Hepatocyte (in vitro differentiated cells): Measurements from ENCODE around the gene KAZALD1. TPM values are rescaled to one million over a fixed set of nuclear protein-coding genes. Genes with fewer than 3 reads are reported as not detected.

Source experiments
- DNase-seq: peaks from one replicate; pipeline ENCODE4 v3.0.0-alpha.2; 2016; ENCODE audit warnings: low spot score
- H2AFZ ChIP-seq: fragments of 200-600 bp; sonication (generic); 2 replicates; pipeline ENCODE4 v1.6.0; 2016; ENCODE audit warnings: antibody characterized with exemption, mild to moderate bottlenecking
- H3K27ac ChIP-seq: fragments of 200-600 bp; sonication (generic); 2 replicates; pipeline ENCODE4 v1.5.1; 2016; ENCODE audit warnings: mild to moderate bottlenecking
- H3K27me3 ChIP-seq: fragments of 200-600 bp; sonication (generic); 2 replicates; pipeline ENCODE4 v1.6.1; 2016
- H3K36me3 ChIP-seq: fragments of 200-600 bp; sonication (generic); replicated peaks from 2 replicates; pipeline ENCODE4 v1.5.1; 2016; ENCODE audit warnings: low read depth; ENCODE audit not compliant: insufficient read depth
- H3K4me1 ChIP-seq: fragments of 200-600 bp; sonication (generic); 2 replicates; pipeline ENCODE4 v1.5.1; 2016; ENCODE audit warnings: mild to moderate bottlenecking, moderate library complexity; ENCODE audit not compliant: insufficient read depth
- H3K4me2 ChIP-seq: fragments of 200-600 bp; sonication (generic); 2 replicates; pipeline ENCODE4 v1.6.0; 2016
- H3K4me3 ChIP-seq: fragments of 200-600 bp; sonication (generic); 2 replicates; pipeline ENCODE4 v1.5.1; 2016; ENCODE audit warnings: mild to moderate bottlenecking
- H3K79me2 ChIP-seq: fragments of 200-600 bp; sonication (generic); 2 replicates; pipeline ENCODE4 v1.6.0; 2017; ENCODE audit warnings: mild to moderate bottlenecking
- H3K9me2 ChIP-seq: fragments of 200-600 bp; sonication (generic); replicated peaks from 2 replicates; pipeline ENCODE4 v1.6.0; 2017; ENCODE audit warnings: mild to moderate bottlenecking; ENCODE audit not compliant: insufficient read depth
- H3K9me3 ChIP-seq: fragments of 200-600 bp; sonication (generic); 2 replicates; pipeline ENCODE4 v1.5.1; 2016; ENCODE audit warnings: low read depth, mild to moderate bottlenecking
- H4K20me1 ChIP-seq: fragments of 200-600 bp; sonication (generic); 2 replicates; pipeline ENCODE4 v1.6.0; 2016; ENCODE audit warnings: mild to moderate bottlenecking; ENCODE audit not compliant: insufficient read depth, poor library complexity, severe bottlenecking
- CTCF ChIP-seq: fragments of 200-600 bp; sonication (generic); IDR thresholded peaks from 2 replicates; pipeline ENCODE4 v1.5.1; 2016; ENCODE audit warnings: antibody characterized with exemption, mild to moderate bottlenecking; ENCODE audit not compliant: poor library complexity
- EZH2 ChIP-seq: fragments of 200-600 bp; sonication (generic); IDR thresholded peaks from 2 replicates; pipeline ENCODE4 v1.6.1; 2016; ENCODE audit warnings: antibody characterized with exemption, mild to moderate bottlenecking, borderline replicate concordance
- EZH2phosphoT487 ChIP-seq: fragments of 200-600 bp; sonication (generic); IDR thresholded peaks from one replicate; pipeline ENCODE4 v1.6.1; 2018; ENCODE audit warnings: antibody characterized with exemption, mild to moderate bottlenecking, low read depth, moderate library complexity; ENCODE audit not compliant: unreplicated experiment, severe bottlenecking
- WGBS: methylation state at CpG from one replicate; pipeline ENCODE4 v1.1.6; 2016; ENCODE audit warnings: low lambda C conversion rate; ENCODE audit errors: missing lambda C conversion rate; 5-methylcytosine and 5-hydroxymethylcytosine counted together
- polyA plus RNA-seq: library from polyadenylated mRNA; unstranded; fragments of >200 nt; fragmentation: Nextera tagmentation; extraction: Ambion mirVana; gene quantifications from 2 replicates; pipeline ENCODE4 v1.2.1, GENCODE V29; 2016
- total RNA-seq: library from RNA; depleted of rRNA; stranded (reverse); fragments of >200 nt; gene quantifications from 2 replicates; pipeline ENCODE4 v1.2.3, GENCODE V29; 2014

Gene KAZALD1, protein sequence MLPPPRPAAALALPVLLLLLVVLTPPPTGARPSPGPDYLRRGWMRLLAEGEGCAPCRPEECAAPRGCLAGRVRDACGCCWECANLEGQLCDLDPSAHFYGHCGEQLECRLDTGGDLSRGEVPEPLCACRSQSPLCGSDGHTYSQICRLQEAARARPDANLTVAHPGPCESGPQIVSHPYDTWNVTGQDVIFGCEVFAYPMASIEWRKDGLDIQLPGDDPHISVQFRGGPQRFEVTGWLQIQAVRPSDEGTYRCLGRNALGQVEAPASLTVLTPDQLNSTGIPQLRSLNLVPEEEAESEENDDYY
- 31.9 and 34.8 TPM in 2 replicates for total RNA-seq
- polyA plus RNA-seq = 18.2 and 19.5 TPM in 2 replicates

DNA sequence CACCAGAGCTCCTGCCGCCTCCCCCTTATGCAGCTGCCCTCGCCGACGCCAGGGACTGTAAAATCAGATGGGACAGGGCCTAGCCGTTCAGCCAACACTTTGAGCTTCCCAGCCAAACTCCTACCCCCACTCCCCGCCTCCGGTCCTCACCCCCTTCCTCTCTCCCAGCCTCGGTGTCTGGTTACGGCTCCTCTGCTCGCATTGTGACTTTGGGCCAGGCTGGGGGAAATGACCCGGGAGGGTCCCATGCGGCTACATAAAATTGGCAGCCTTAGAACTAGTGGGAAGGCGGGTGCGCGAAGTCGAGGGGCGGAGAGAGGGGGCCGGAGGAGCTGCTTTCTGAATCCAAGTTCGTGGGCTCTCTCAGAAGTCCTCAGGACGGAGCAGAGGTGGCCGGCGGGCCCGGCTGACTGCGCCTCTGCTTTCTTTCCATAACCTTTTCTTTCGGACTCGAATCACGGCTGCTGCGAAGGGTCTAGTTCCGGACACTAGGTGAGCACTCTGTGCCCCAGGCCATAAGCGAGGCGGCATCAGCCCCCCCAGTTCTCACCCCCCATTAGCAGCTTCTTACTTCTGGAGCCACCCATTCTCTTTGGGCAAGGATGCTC lies at the start of gene KAZALD1:
Gene KAZALD1 (plus strand): TSS at position 366 of the 608 bp plus-strand sequence. CDS start 604 bp downstream, outside the sequence.
- no peaks in the 10 kb centered on the region for H3K27me3 ChIP-seq
- peaks cover 19% of the 10 kb centered on the region for H3K79me2 ChIP-seq
- TF ChIP-seq EZH2phosphoT487 (no peak), CTCF (no peak), EZH2 (no peak)
- H3K9me2 ChIP-seq = no peaks in the 10 kb centered on the region
- no peaks in the 10 kb centered on the region for H3K36me3 ChIP-seq
- H3K9me3 ChIP-seq = no peaks in the 10 kb centered on the region
- H3K27ac ChIP-seq = peak within 1 kb of the TSS; percentile 98
- no peaks in the 10 kb centered on the region for H4K20me1 ChIP-seq
- peak; percentile 80 for DNase-seq
- H2AFZ ChIP-seq = peak within 1 kb of the TSS; percentile 84
- peak within 1 kb of the TSS; percentile 80 for H3K4me3 ChIP-seq
- WGBS = 16% methylated on average over 27 of the region's 31 CpGs
- peak within 1 kb of the TSS; percentile 90 for H3K4me2 ChIP-seq
- H3K4me1 ChIP-seq = peaks cover 31% of the 10 kb centered on the region

DNA sequence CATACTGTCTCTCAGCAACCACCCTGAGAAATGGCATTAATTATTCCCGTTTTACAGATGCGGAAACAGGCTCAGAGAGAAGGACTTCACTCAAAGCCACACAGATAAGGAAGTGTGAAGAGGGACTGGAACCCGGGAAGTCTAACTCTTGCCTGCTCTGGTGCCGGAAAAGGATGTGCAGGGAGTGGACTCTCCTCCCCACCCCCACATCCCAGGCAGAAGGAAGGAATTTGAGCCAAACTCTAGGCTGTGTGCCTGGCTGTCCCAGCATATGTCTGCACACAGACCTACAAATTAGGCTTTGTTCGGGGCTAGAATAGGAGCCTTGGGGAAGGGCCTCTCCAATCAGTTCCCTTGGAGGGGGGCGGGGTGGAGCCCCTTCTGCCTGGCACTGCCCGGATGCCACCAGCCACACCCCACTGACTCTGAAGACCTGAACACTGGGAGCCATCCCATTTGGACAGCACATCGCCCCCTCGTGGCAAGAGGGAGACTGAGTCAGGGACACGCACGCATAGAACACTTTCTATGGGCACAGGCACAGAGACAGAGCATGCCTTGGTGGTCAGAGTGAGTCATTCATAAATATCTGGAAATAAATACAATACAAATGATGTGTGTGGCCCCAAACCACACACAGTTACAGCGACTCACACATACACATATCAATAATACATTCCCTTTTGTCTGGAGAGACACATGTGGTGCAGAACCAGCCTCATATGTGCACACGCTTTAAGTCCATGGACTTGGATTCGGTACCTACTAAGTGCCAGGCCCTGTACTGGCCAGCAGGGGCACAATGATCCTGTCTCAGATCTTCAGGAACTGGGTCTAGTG lies 49.0 kb upstream of the KAZALD1 start:
- Histone ChIP-seq H3K79me2 (no peaks in the 10 kb centered on the region), H3K36me3 (no peaks in the 10 kb centered on the region), H3K4me1 (peaks cover 6% of the 10 kb centered on the region), H3K9me2 (no peaks in the 10 kb centered on the region), H3K4me2 (no peak overlapping the region), H3K4me3 (no peak overlapping the region), H4K20me1 (no peaks in the 10 kb centered on the region), H3K9me3 (no peaks in the 10 kb centered on the region), H3K27ac (no peak overlapping the region), H2AFZ (no peak overlapping the region), H3K27me3 (peaks cover under 1% of the 10 kb centered on the region)
- 34% methylated on average over 14 of the region's 14 CpGs for WGBS
- TF ChIP-seq EZH2phosphoT487 (no peak), EZH2 (no peak), CTCF (peak; percentile 91)
- DNase-seq = peak; percentile 92

DNA sequence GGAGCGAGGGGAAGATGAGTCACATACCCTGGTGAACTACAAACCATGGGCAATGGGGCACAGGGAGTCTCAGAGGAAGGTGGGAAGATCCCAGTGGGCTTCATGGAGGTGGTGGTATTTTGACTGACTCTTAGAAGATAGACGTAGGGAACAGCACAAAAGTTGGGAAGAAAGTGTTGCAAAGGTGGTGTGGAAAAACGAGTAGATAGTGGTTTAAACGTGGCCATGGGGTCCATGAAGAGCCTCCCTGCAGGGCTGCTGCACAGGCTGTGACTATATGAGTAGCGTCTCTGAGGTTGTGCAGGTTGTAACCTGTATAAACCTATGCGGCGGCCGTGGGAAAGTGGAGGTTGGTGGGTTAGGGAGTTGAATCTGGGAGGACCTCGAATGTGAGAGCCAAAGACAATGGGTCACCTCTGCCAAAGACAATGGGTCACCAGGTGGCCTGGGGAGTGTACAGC lies 48.4 kb upstream of the KAZALD1 start:
- H3K4me2 ChIP-seq = no peak overlapping the region
- H3K27ac ChIP-seq = no peak overlapping the region
- H3K9me3 ChIP-seq = no peaks in the 10 kb centered on the region
- peaks cover 4% of the 10 kb centered on the region for H3K27me3 ChIP-seq
- WGBS = 59% methylated on average over 9 of the region's 9 CpGs
- H2AFZ ChIP-seq = no peak overlapping the region
- no peaks in the 10 kb centered on the region for H4K20me1 ChIP-seq
- no peaks in the 10 kb centered on the region for H3K79me2 ChIP-seq
- H3K4me1 ChIP-seq = peaks cover 10% of the 10 kb centered on the region
- no peak for DNase-seq
- H3K4me3 ChIP-seq = no peak overlapping the region
- H3K9me2 ChIP-seq = no peaks in the 10 kb centered on the region
- no peaks in the 10 kb centered on the region for H3K36me3 ChIP-seq
- TF ChIP-seq EZH2 (no peak), EZH2phosphoT487 (no peak)
